NCI-H2081 treated with DMSO at 0.1 percent for 48 hours (cell line): ENCODE data around the gene SMCO4.

Experiments used
- DNase-seq: peaks from one replicate; lab custom pipeline; 2025; lab: John Stamatoyannopoulos, UW

Gene SMCO4

GRCh38 chr11:93504110-93505095 is 38.8 kb downstream of the SMCO4 start:
- no peak for DNase-seq

GRCh38 chr11:93501856-93502255 is 41.3 kb downstream of the SMCO4 start:
- no peak for DNase-seq

GRCh38 chr11:93500759-93501158 is 42.4 kb downstream of the SMCO4 start:
- no peak for DNase-seq

- no peak for DNase-seq
Measured at GRCh38 chr11:93498641-93499040, 44.5 kb downstream of the SMCO4 start.

- no peak for DNase-seq
Measured at GRCh38 chr11:93498161-93498560, 45.0 kb downstream of the SMCO4 start.

GRCh38 chr11:93497596-93497995 is 45.6 kb downstream of the SMCO4 start:
- no peak for DNase-seq

- DNase-seq, result no peak
Measured at GRCh38 chr11:93494357-93494756, 48.8 kb downstream of the SMCO4 start.

GRCh38 chr11:93493252-93493897 is 49.8 kb downstream of the SMCO4 start:
- DNase-seq, result no peak

GRCh38 chr11:93492464-93493251 is 50.5 kb downstream of the SMCO4 start:
- no peak for DNase-seq

GRCh38 chr11:93491973-93492372 is 51.2 kb downstream of the SMCO4 start:
- DNase-seq, result no peak

GRCh38 chr11:93490996-93491618 is 52.1 kb downstream of the SMCO4 start:
- DNase-seq, result no peak

GRCh38 chr11:93489841-93490240 is 53.4 kb downstream of the SMCO4 start:
- no peak for DNase-seq

GRCh38 chr11:93487032-93487483 is 56.1 kb downstream of the SMCO4 start:
- no peak for DNase-seq

GRCh38 chr11:93485983-93486382 is 57.2 kb downstream of the SMCO4 start:
- DNase-seq, result no peak

- no peak for DNase-seq
Measured at GRCh38 chr11:93484716-93485115, 58.5 kb downstream of the SMCO4 start.

- DNase-seq, result no peak
Measured at GRCh38 chr11:93482556-93482955, 60.6 kb downstream of the SMCO4 start.

- DNase-seq, result no peak
Measured at GRCh38 chr11:93481696-93482095, 61.5 kb downstream of the SMCO4 start.

GRCh38 chr11:93481279-93481678 is 61.9 kb downstream of the SMCO4 start:
- no peak for DNase-seq

- DNase-seq, result no peak
Measured at GRCh38 chr11:93480756-93481155, 62.4 kb downstream of the SMCO4 start.

- no peak for DNase-seq
Measured at GRCh38 chr11:93480256-93480655, 62.9 kb downstream of the SMCO4 start.

- DNase-seq, result no peak
Measured at GRCh38 chr11:93478841-93479240, 64.3 kb downstream of the SMCO4 start.

GRCh38 chr11:93477684-93478234 is 65.4 kb downstream of the SMCO4 start:
- no peak for DNase-seq
